Testis (tissue), 3 donors: ENCODE results near the gene PNPLA1. TPM values are rescaled to one million over a fixed set of nuclear protein-coding genes. Genes with fewer than 3 reads are reported as not detected.

Source experiments
- DNase-seq: peaks from one replicate; pipeline ENCODE4 v3.0.0-alpha.2; 2019
- H3K27ac ChIP-seq, 2 donors: fragments of 200-600 bp; sonication (generic); one replicate each; pipeline ENCODE4 v1.5.1; 2019
- H3K27me3 ChIP-seq: fragments of 200-600 bp; sonication (generic); one replicate; pipeline ENCODE4 v1.5.1; 2019
- H3K36me3 ChIP-seq: fragments of 200-600 bp; sonication (generic); one replicate; pipeline ENCODE4 v1.5.1; 2017; ENCODE audit warnings: low read depth; ENCODE audit errors: missing control alignments
- H3K4me1 ChIP-seq: fragments of 200-600 bp; sonication (generic); one replicate; pipeline ENCODE4 v1.5.1; 2019
- H3K4me3 ChIP-seq, 2 donors: fragments of 200-600 bp; sonication (generic); one replicate each; pipeline ENCODE4 v1.5.1; 2017 to 2019
- H3K9me3 ChIP-seq: fragments of 200-600 bp; sonication (generic); one replicate; pipeline ENCODE4 v1.5.1; 2017
- POLR2A ChIP-seq: fragments of 450-650 bp; IDR thresholded peaks from one replicate; pipeline ENCODE4 v1.6.1; 2017; ENCODE audit warnings: antibody characterized with exemption, mild to moderate bottlenecking, moderate library complexity
- WGBS, 2 donors: methylation state at CpG; one replicate each; pipeline ENCODE4 v1.1.5; 2018; 5-methylcytosine and 5-hydroxymethylcytosine counted together
- intact Hi-C: fragments of 100-400 bp; cut with DNase I; formaldehyde crosslinking; loops from one replicate; pipeline ENCODE4 v1.15.1; 2023; ENCODE audit warnings: low total_unique reads
- polyA plus RNA-seq: library from polyadenylated mRNA; stranded (reverse); fragments of 350-450 nt; fragmentation: Illumina TruSeq; extraction: RNeasy Lipid Tissue Mini Kit (QIAGEN cat#74804); gene quantifications from one replicate; pipeline ENCODE4 v1.2.3, GENCODE V29; 2014; ENCODE audit warnings: low read depth, low replicate concordance; ENCODE audit not compliant: insufficient read depth
- total RNA-seq, 2 donors: library from RNA; depleted of rRNA; stranded (reverse); fragments of >200 nt; gene quantifications; one replicate each; pipeline ENCODE4 v1.2.3, GENCODE V29; 2016
- TF ChIP-seq, protein P1 (sequence below), 3 experiments: fragments of 450-650 bp in 2 of 3; fragments of 200-600 bp in 1 of 3; sonication (generic) in 1 of 3; IDR thresholded peaks; one replicate each; pipeline ENCODE4 v1.5.1; 2016 to 2019; ENCODE audit warnings: antibody characterized with exemption in 3 of 3, mild to moderate bottlenecking in 2 of 3, moderate library complexity in 1 of 3

PNPLA1 gene
- total and polyA plus RNA-seq, 3 donors from 2014 or later: 2.1 to 3.5 (median 2.4) TPM

GRCh38 chr6:36339146-36339545 is 69.3 kb downstream of the PNPLA1 start:
- H3K36me3 ChIP-seq: no peaks in the 10 kb centered on the region
- 71 to 78% methylated on average over 12 of the region's 12 CpGs for WGBS, 2 donors
- H3K4me3 ChIP-seq: no peak overlapping the region
- peaks cover 21% of the 10 kb centered on the region for H3K4me1 ChIP-seq
- H3K27me3 ChIP-seq: no peaks in the 10 kb centered on the region
- no peak overlapping the region for H3K27ac ChIP-seq
- H3K9me3 ChIP-seq: no peaks in the 10 kb centered on the region
- intact Hi-C loops: no loop called here
- TF ChIP-seq, protein P1, sequence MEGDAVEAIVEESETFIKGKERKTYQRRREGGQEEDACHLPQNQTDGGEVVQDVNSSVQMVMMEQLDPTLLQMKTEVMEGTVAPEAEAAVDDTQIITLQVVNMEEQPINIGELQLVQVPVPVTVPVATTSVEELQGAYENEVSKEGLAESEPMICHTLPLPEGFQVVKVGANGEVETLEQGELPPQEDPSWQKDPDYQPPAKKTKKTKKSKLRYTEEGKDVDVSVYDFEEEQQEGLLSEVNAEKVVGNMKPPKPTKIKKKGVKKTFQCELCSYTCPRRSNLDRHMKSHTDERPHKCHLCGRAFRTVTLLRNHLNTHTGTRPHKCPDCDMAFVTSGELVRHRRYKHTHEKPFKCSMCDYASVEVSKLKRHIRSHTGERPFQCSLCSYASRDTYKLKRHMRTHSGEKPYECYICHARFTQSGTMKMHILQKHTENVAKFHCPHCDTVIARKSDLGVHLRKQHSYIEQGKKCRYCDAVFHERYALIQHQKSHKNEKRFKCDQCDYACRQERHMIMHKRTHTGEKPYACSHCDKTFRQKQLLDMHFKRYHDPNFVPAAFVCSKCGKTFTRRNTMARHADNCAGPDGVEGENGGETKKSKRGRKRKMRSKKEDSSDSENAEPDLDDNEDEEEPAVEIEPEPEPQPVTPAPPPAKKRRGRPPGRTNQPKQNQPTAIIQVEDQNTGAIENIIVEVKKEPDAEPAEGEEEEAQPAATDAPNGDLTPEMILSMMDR (IDR thresholded peaks at IDR 0.05): no peak
- TF ChIP-seq POLR2A: no peak
- DNase-seq: no peak

- TF ChIP-seq POLR2A: no peak
- TF ChIP-seq, protein P1 (IDR thresholded peaks at IDR 0.05): no peak
Observed at GRCh38 chr6:36340306-36340617, 70.4 kb downstream of the PNPLA1 start.

GRCh38 chr6:36340618-36341454 is 71.0 kb downstream of the PNPLA1 start:
- Histone ChIP-seq H3K27me3 (no peaks in the 10 kb centered on the region), H3K9me3 (no peaks in the 10 kb centered on the region), H3K4me1 (peaks cover 9% of the 10 kb centered on the region), H3K36me3 (no peaks in the 10 kb centered on the region), H3K4me3 (peak overlapping the region in 1 of 2 donors; percentile 0), H3K27ac (peak overlapping the region in 1 of 2 donors; percentile 70)
- peak; percentile 87 for DNase-seq
- WGBS, 2 donors: 16 to 29% methylated on average over 26 to 36 of the region's 36 CpGs
- intact Hi-C loops: no loop called here
- no peak for TF ChIP-seq POLR2A
- TF ChIP-seq, protein P1 (IDR thresholded peaks at IDR 0.05): peak; percentile 83 to 96 (median 85)

More at GRCh38 chr6:36340306-36340617, 70.4 kb downstream of the PNPLA1 start:
- no peak for DNase-seq
- intact Hi-C loops: no loop called here
- 30 to 47% methylated on average over 12 of the region's 12 CpGs for WGBS, 2 donors
- Histone ChIP-seq H3K9me3 (no peaks in the 10 kb centered on the region), H3K27me3 (no peaks in the 10 kb centered on the region), H3K27ac (peak overlapping the region in 1 of 2 donors; percentile 70), H3K4me1 (peaks cover 9% of the 10 kb centered on the region), H3K36me3 (no peaks in the 10 kb centered on the region), H3K4me3 (peak overlapping the region in 1 of 2 donors; percentile 0)

DNA sequence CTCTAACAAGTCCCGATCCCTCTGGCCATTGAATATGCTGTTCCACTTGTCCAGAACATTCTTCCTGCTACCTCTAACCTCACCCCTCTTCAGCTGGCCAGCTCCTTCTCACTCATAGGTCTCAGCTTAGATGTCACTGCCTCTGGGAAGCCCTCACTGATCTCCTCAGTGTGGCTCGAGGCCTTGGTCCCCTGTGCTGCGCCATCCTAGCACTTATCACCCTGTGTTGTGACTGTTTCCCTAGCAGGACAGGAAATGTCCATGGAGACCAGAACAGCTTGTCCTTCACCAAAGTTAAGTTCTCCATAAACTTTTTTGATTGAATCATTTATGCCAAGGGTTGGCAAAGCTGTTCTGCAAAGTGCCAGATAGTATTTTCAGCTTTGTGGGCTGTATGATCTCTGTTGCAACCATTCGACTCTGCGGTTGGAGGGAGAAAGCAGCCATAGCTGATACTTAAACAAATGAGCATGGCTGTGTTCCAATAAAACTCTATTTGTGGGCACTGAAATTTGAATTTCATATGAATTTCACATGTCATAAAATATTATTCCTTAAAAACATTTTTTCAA is 73.3 kb downstream of the PNPLA1 start:
- Histone ChIP-seq H3K9me3 (no peaks in the 10 kb centered on the region), H3K36me3 (no peaks in the 10 kb centered on the region), H3K4me1 (peaks cover 11% of the 10 kb centered on the region), H3K27me3 (no peaks in the 10 kb centered on the region), H3K4me3 (no peak overlapping the region), H3K27ac (no peak overlapping the region)
- 65 to 86% methylated on average over 5 of the region's 5 CpGs for WGBS, 2 donors
- DNase-seq: no peak
- no peak for TF ChIP-seq POLR2A
- TF ChIP-seq, protein P1 (IDR thresholded peaks at IDR 0.05): no peak
- intact Hi-C loops: no loop called here
